ENCODE measurements around the gene HHAT.

Gene HHAT

DNA sequence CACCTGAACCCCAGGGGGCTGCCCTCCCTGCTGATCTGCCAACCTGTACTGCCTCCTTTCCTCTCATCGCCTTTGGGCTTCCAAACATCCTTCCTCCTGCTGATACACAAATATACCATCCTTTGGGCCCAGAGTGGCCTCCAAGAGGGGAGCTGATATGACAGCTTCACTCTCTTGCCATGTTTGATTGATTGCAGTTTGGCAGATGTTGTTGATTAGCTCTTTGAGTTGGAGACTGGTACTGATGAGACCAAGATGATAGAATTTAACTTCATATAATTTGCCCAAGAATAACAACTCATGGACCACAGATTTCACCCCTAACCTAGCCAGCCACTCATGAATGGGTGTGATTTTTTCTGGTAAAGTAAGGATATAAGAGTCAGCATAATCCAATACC, 227.8 kb downstream of the HHAT start:
- H3K27ac Mint-ChIP-seq = no peak overlapping the region
- DNase-seq = no peak
- no peaks in the 10 kb centered on the region for H3K9me3 Mint-ChIP-seq
- no peak overlapping the region for H3K4me3 Mint-ChIP-seq
- no peaks in the 10 kb centered on the region for H3K4me1 Mint-ChIP-seq
- TF ChIP-seq, protein P1, sequence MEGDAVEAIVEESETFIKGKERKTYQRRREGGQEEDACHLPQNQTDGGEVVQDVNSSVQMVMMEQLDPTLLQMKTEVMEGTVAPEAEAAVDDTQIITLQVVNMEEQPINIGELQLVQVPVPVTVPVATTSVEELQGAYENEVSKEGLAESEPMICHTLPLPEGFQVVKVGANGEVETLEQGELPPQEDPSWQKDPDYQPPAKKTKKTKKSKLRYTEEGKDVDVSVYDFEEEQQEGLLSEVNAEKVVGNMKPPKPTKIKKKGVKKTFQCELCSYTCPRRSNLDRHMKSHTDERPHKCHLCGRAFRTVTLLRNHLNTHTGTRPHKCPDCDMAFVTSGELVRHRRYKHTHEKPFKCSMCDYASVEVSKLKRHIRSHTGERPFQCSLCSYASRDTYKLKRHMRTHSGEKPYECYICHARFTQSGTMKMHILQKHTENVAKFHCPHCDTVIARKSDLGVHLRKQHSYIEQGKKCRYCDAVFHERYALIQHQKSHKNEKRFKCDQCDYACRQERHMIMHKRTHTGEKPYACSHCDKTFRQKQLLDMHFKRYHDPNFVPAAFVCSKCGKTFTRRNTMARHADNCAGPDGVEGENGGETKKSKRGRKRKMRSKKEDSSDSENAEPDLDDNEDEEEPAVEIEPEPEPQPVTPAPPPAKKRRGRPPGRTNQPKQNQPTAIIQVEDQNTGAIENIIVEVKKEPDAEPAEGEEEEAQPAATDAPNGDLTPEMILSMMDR (IDR thresholded peaks at IDR 0.05) = no peak
- no peaks in the 10 kb centered on the region for H3K36me3 Mint-ChIP-seq (ENCODE audit: low read depth)
- peaks cover 18% of the 10 kb centered on the region for H3K27me3 Mint-ChIP-seq (ENCODE audit: low read depth, poor library complexity)

- no peak for DNase-seq
- no peaks in the 10 kb centered on the region for H3K36me3 Mint-ChIP-seq (ENCODE audit: low read depth)
- TF ChIP-seq, protein P1 (IDR thresholded peaks at IDR 0.05) = no peak
- no peaks in the 10 kb centered on the region for H3K9me3 Mint-ChIP-seq
- no peaks in the 10 kb centered on the region for H3K4me1 Mint-ChIP-seq
- H3K27ac Mint-ChIP-seq = no peak overlapping the region
- no peak overlapping the region for H3K4me3 Mint-ChIP-seq
- H3K27me3 Mint-ChIP-seq (ENCODE audit: low read depth, poor library complexity) = peaks cover 18% of the 10 kb centered on the region
Measured at GRCh38 chr1:210557426-210558077, 228.8 kb downstream of the HHAT start.

DNA sequence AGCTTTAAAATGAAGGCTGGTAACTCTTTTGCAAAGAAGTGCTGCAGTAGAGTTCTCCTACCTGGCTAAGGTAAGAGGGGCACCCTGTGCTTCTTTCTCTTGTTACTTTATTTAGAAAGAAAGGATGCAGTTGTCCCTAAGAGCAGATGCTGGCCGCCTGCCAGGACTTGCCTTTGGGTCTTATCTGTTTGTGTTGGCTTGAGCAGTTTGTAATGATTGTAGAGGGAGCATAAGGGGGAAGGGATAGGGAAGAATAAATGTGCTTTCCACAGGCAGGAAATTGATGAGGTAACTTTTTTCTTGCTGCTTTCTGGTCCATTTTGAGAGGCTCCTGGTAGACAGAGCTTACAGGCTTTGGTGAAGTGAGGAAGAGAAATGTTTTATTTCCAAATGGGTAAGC, 229.6 kb downstream of the HHAT start:
- Mint-ChIP-seq H3K9me3 (no peaks in the 10 kb centered on the region), H3K27ac (no peak overlapping the region), H3K4me1 (no peaks in the 10 kb centered on the region), H3K4me3 (no peak overlapping the region), H3K27me3 (ENCODE audit: low read depth, poor library complexity) (peaks cover 14% of the 10 kb centered on the region), H3K36me3 (ENCODE audit: low read depth) (no peaks in the 10 kb centered on the region)
- no peak for DNase-seq
- TF ChIP-seq, protein P1 (IDR thresholded peaks at IDR 0.05) = no peak

GRCh38 chr1:210565306-210565705, 236.6 kb downstream of the HHAT start:
- TF ChIP-seq, protein P1 (IDR thresholded peaks at IDR 0.05) = no peak
- Mint-ChIP-seq H3K4me1 (no peaks in the 10 kb centered on the region), H3K27ac (no peak overlapping the region), H3K27me3 (ENCODE audit: low read depth, poor library complexity) (peaks cover 10% of the 10 kb centered on the region), H3K36me3 (ENCODE audit: low read depth) (no peaks in the 10 kb centered on the region), H3K9me3 (no peaks in the 10 kb centered on the region), H3K4me3 (no peak overlapping the region)
- no peak for DNase-seq

GRCh38 chr1:210568631-210569030, 239.9 kb downstream of the HHAT start:
- H3K9me3 Mint-ChIP-seq = no peaks in the 10 kb centered on the region
- H3K4me1 Mint-ChIP-seq = no peaks in the 10 kb centered on the region
- TF ChIP-seq, protein P1 (IDR thresholded peaks at IDR 0.05) = no peak
- peaks cover 10% of the 10 kb centered on the region for H3K27me3 Mint-ChIP-seq (ENCODE audit: low read depth, poor library complexity)
- H3K4me3 Mint-ChIP-seq = no peak overlapping the region
- H3K36me3 Mint-ChIP-seq (ENCODE audit: low read depth) = no peaks in the 10 kb centered on the region
- H3K27ac Mint-ChIP-seq = no peak overlapping the region
- DNase-seq = no peak

DNA sequence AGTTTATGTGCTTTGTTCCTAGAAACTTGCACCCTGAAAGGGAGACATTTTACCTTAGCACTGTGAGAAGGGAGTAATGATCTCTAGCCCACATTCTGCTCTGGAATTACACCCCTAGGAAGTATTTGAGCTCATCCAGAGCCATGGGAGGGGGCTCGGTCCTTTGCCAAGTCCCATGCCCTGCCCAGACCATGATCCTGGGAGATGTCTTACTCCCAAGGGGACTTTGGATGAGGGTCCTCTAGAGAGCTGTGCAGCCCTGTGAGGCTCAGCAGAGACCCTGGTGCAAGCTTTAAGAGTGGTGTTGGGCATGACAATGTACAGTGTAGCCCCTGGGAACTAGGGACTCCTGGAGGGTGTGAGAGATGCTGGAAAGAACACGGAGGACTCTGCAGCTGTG, 241.4 kb downstream of the HHAT start:
- Mint-ChIP-seq H3K4me3 (no peak overlapping the region), H3K27ac (no peak overlapping the region), H3K9me3 (no peaks in the 10 kb centered on the region), H3K4me1 (no peaks in the 10 kb centered on the region), H3K36me3 (ENCODE audit: low read depth) (no peaks in the 10 kb centered on the region), H3K27me3 (ENCODE audit: low read depth, poor library complexity) (peaks cover 12% of the 10 kb centered on the region)
- DNase-seq = no peak
- TF ChIP-seq, protein P1 (IDR thresholded peaks at IDR 0.05) = no peak
